ENCODE results near the gene LITAFD.
"Not testable (repeated sequence)": the region's sequence is repeated elsewhere in the genome, so short reads cannot be mapped to it uniquely, and the experiment has no call there.

Gene LITAFD

GRCh38 chr16:8855972-8856371 is 26.2 kb upstream of the LITAFD start:
- no peak for DNase-seq (ENCODE audit: low read depth)

- DNase-seq (ENCODE audit: low read depth), result no peak
Measured at GRCh38 chr16:8858994-8859912, 22.9 kb upstream of the LITAFD start.

- no peak for DNase-seq (ENCODE audit: low read depth)
Measured at GRCh38 chr16:8859913-8860881, 22.0 kb upstream of the LITAFD start.

GRCh38 chr16:8861563-8862308 is 20.4 kb upstream of the LITAFD start:
- DNase-seq (ENCODE audit: low read depth), result no peak

GRCh38 chr16:8862309-8863130 is 19.6 kb upstream of the LITAFD start:
- DNase-seq (ENCODE audit: low read depth), result no peak

GRCh38 chr16:8863594-8864424 is 18.3 kb upstream of the LITAFD start:
- no peak for DNase-seq (ENCODE audit: low read depth)

GRCh38 chr16:8864480-8865110 is 17.6 kb upstream of the LITAFD start:
- no peak for DNase-seq (ENCODE audit: low read depth)

GRCh38 chr16:8865145-8865882 is 16.8 kb upstream of the LITAFD start:
- no peak for DNase-seq (ENCODE audit: low read depth)

GRCh38 chr16:8866118-8866883 is 15.8 kb upstream of the LITAFD start:
- DNase-seq (ENCODE audit: low read depth), result no peak

- no peak for DNase-seq (ENCODE audit: low read depth)
Measured at GRCh38 chr16:8866884-8867215, 15.3 kb upstream of the LITAFD start.

GRCh38 chr16:8867216-8867931 is 14.8 kb upstream of the LITAFD start:
- no peak for DNase-seq (ENCODE audit: low read depth)

GRCh38 chr16:8867932-8868415 is 14.2 kb upstream of the LITAFD start:
- DNase-seq (ENCODE audit: low read depth), result peak; percentile 36

- DNase-seq (ENCODE audit: low read depth), result peak; percentile 51
Measured at GRCh38 chr16:8868416-8869211, 13.5 kb upstream of the LITAFD start, which contains the start of gene CARHSP1. TSS of gene CARHSP1 (minus strand) at chr16:8869006. CDS start at chr16:8859328, 9,678 bp downstream.

- DNase-seq (ENCODE audit: low read depth), result no peak
Measured at GRCh38 chr16:8869212-8869987, 12.8 kb upstream of the LITAFD start.

GRCh38 chr16:8869988-8870241 is 12.2 kb upstream of the LITAFD start:
- not testable (repeated sequence) for DNase-seq (ENCODE audit: low read depth)

- DNase-seq (ENCODE audit: low read depth), result no peak
Measured at GRCh38 chr16:8872071-8872470, 10.1 kb upstream of the LITAFD start.

Measured in stimulated activated CD8-positive, alpha-beta memory T cell treated with anti-CD3 and anti-CD28 coated beads, Interleukin-15, amount 100 ng/mL, for 24 hours (primary cell).